CD14-positive monocyte (primary cell): ENCODE data around the gene KIF1A. TPM values are rescaled to one million over a fixed set of nuclear protein-coding genes. Genes with fewer than 3 reads are reported as not detected.

Source experiments
- DNase-seq, 3 donors: peaks; one replicate each; pipeline ENCODE4 v3.0.0-alpha.2; 2011 to 2022
- H2AFZ ChIP-seq: 2 replicates; pipeline ENCODE4 v1.6.0; 2012; ENCODE audit warnings: mild to moderate bottlenecking, low read depth, low read length, inconsistent platforms; ENCODE audit not compliant: insufficient read depth, poor library complexity, severe bottlenecking
- H3K27ac ChIP-seq, 2 donors: 1 replicate in 1 of 2; 2 replicates in 1 of 2; pipeline ENCODE4 v1.5.1; 2012 to 2013; ENCODE audit warnings: low read length in 2 of 2, control low read depth in 1 of 2, inconsistent platforms in 1 of 2, low read depth in 1 of 2, mild to moderate bottlenecking in 1 of 2
- H3K27me3 ChIP-seq, 2 donors: one replicate each; pipeline versions ENCODE4 v1.6.0 to v1.6.1; 2011 to 2013; ENCODE audit warnings: low read length in 2 of 2; ENCODE audit not compliant: control insufficient read depth in 2 of 2, insufficient read depth in 2 of 2
- H3K36me3 ChIP-seq, 2 donors: replicated peaks in 1 of 2; 1 replicate in 1 of 2; 2 replicates in 1 of 2; pipeline versions ENCODE4 v1.5.1 to v1.6.1; 2012 to 2013; ENCODE audit warnings: low read length in 2 of 2, control low read depth in 1 of 2, inconsistent platforms in 1 of 2, mild to moderate bottlenecking in 1 of 2; ENCODE audit not compliant: insufficient read depth in 2 of 2, control insufficient read depth in 1 of 2
- H3K4me1 ChIP-seq, 2 donors: 1 replicate in 1 of 2; 2 replicates in 1 of 2; pipeline versions ENCODE4 v1.5.1 to v1.6.1; 2012 to 2013; ENCODE audit warnings: low read length in 2 of 2, control low read depth in 1 of 2, inconsistent platforms in 1 of 2, mild to moderate bottlenecking in 1 of 2, moderate library complexity in 1 of 2; ENCODE audit not compliant: insufficient read depth in 2 of 2, control insufficient read depth in 1 of 2
- H3K4me2 ChIP-seq: replicated peaks from 2 replicates; pipeline ENCODE3; 2012; ENCODE audit warnings: low read length, moderate library complexity, mild to moderate bottlenecking; ENCODE audit not compliant: poor library complexity, severe bottlenecking; ENCODE audit errors: extremely low read depth
- H3K4me3 ChIP-seq, 3 experiments: fragments of 200-600 bp in 1 of 3; sonication (generic) in 1 of 3; replicated peaks in 1 of 3; 1 replicate in 2 of 3; 2 replicates in 1 of 3; pipeline ENCODE4 v1.5.1; 2011 to 2013; ENCODE audit warnings: low read length in 3 of 3, mild to moderate bottlenecking in 3 of 3, control low read depth in 2 of 3, low read depth in 2 of 3, inconsistent platforms in 1 of 3, moderate library complexity in 1 of 3
- H3K79me2 ChIP-seq: 2 replicates; pipeline ENCODE4 v1.6.0; 2012; ENCODE audit warnings: mild to moderate bottlenecking, control low read depth, inconsistent platforms, low read length, moderate library complexity; ENCODE audit not compliant: insufficient read depth
- H3K9ac ChIP-seq: 2 replicates; pipeline ENCODE4 v1.6.0; 2017; ENCODE audit warnings: low read length, mild to moderate bottlenecking; ENCODE audit not compliant: insufficient read depth, poor library complexity, severe bottlenecking
- H3K9me3 ChIP-seq, 2 donors: replicated peaks in 1 of 2; 1 replicate in 1 of 2; 2 replicates in 1 of 2; pipeline versions ENCODE4 v1.5.1 to v1.6.1; 2012 to 2013; ENCODE audit warnings: low read length in 2 of 2, control low read depth in 1 of 2; ENCODE audit not compliant: control insufficient read depth in 1 of 2, insufficient read depth in 1 of 2
- H4K20me1 ChIP-seq: 2 replicates; pipeline ENCODE4 v1.6.0; 2012; ENCODE audit warnings: mild to moderate bottlenecking, low read length, control low read depth, moderate library complexity; ENCODE audit not compliant: insufficient read depth
- H3K27ac Mint-ChIP-seq, 7 donors: one replicate each; pipeline ENCODE4 v1.8.0; 2020; ENCODE audit warnings: mild to moderate bottlenecking in 7 of 7, mixed read lengths in 7 of 7, moderate library complexity in 6 of 7, inconsistent platforms in 2 of 7
- H3K27me3 Mint-ChIP-seq, 3 donors: one replicate each; pipeline ENCODE4 v1.8.0; 2021 to 2022; ENCODE audit warnings: low read depth in 3 of 3, mild to moderate bottlenecking in 3 of 3, mixed read lengths in 3 of 3, moderate library complexity in 3 of 3, inconsistent platforms in 1 of 3
- H3K36me3 Mint-ChIP-seq, 2 donors: one replicate each; pipeline ENCODE4 v1.8.0; 2020; ENCODE audit warnings: mixed read lengths in 2 of 2, inconsistent platforms in 1 of 2, mild to moderate bottlenecking in 1 of 2
- H3K4me1 Mint-ChIP-seq: one replicate; pipeline ENCODE4 v1.8.0; 2020; ENCODE audit warnings: mild to moderate bottlenecking, mixed read lengths
- H3K4me3 Mint-ChIP-seq, 2 donors: one replicate each; pipeline ENCODE4 v1.8.0; 2020; ENCODE audit warnings: mild to moderate bottlenecking in 2 of 2, mixed read lengths in 2 of 2, moderate library complexity in 1 of 2
- H3K9me3 Mint-ChIP-seq, 7 donors: one replicate each; pipeline ENCODE4 v1.8.0; 2020 to 2022; ENCODE audit warnings: mixed read lengths in 7 of 7, mild to moderate bottlenecking in 6 of 7, moderate library complexity in 6 of 7, inconsistent platforms in 2 of 7
- CTCF ChIP-seq: fragments of 200-600 bp; IDR thresholded peaks from one replicate; pipeline ENCODE4 v1.8.0; 2022; ENCODE audit warnings: antibody characterized with exemption, mild to moderate bottlenecking
- WGBS: methylation state at CpG from one replicate; pipeline ENCODE4 v1.1.5; 2013; ENCODE audit warnings: missing lambda C conversion rate; ENCODE audit not compliant: insufficient coverage; 5-methylcytosine and 5-hydroxymethylcytosine counted together
- intact Hi-C, 2 donors: fragments of 100-400 bp; cut with micrococcal nuclease; formaldehyde crosslinking; loops; one replicate each; pipeline versions ENCODE4 v1.15.0 to v1.15.1; 2023
- polyA plus RNA-seq, 3 donors: library from polyadenylated mRNA; depleted of rRNA in 1 of 3; unstranded in 2 of 3; stranded (reverse) in 1 of 3; fragments of 300-500 nt in 2 of 3; fragments of >200 nt in 1 of 3; fragmentation: Illumina TruSeq in 2 of 3; gene quantifications; 1 replicate in 2 of 3; 2 replicates in 1 of 3; pipeline ENCODE4 v1.2.3, GENCODE V29; 2012 to 2021

The KIF1A gene
- polyA plus RNA-seq, 3 donors, result not detected

GRCh38 chr2:240809276-240809675 is 10.7 kb downstream of the KIF1A start:
- no peak overlapping the region for H3K4me3 Mint-ChIP-seq
- peaks cover 17 to 28% (median 20%) of the 10 kb centered on the region in 3 donors for H3K27me3 Mint-ChIP-seq
- no peak for DNase-seq
- TF ChIP-seq CTCF, result no peak
- no peaks in the 10 kb centered on the region for H3K4me1 Mint-ChIP-seq
- H2AFZ ChIP-seq, result no peak overlapping the region
- peaks cover 15 to 28% of the 10 kb centered on the region in 2 donors for H3K9me3 ChIP-seq
- peaks cover 18 to 34% (median 29%) of the 10 kb centered on the region in 7 donors for H3K9me3 Mint-ChIP-seq
- no peak overlapping the region for H3K4me2 ChIP-seq
- H4K20me1 ChIP-seq, result no peaks in the 10 kb centered on the region
- no peaks in the 10 kb centered on the region for H3K36me3 Mint-ChIP-seq
- peaks cover 4 to 7% of the 10 kb centered on the region in 2 donors for H3K27me3 ChIP-seq
- H3K27ac Mint-ChIP-seq, result no peak overlapping the region
- no peak overlapping the region for H3K4me3 ChIP-seq
- H3K27ac ChIP-seq, result no peak overlapping the region
- H3K79me2 ChIP-seq, result no peaks in the 10 kb centered on the region
- H3K4me1 ChIP-seq, result no peaks in the 10 kb centered on the region
- no peak overlapping the region for H3K9ac ChIP-seq
- 76% methylated on average over 4 of the region's 9 CpGs for WGBS
- intact Hi-C loops, result no loop called here
- H3K36me3 ChIP-seq, result no peaks in the 10 kb centered on the region

- peaks cover 7 to 9% of the 10 kb centered on the region in 2 donors for H3K27me3 ChIP-seq
- H3K36me3 ChIP-seq, result no peaks in the 10 kb centered on the region
- H3K4me3 ChIP-seq, result no peak overlapping the region
- no peaks in the 10 kb centered on the region for H3K4me1 ChIP-seq
- no peaks in the 10 kb centered on the region for H3K4me1 Mint-ChIP-seq
- TF ChIP-seq CTCF, result no peak
- H3K4me2 ChIP-seq, result no peak overlapping the region
- H3K4me3 Mint-ChIP-seq, result no peak overlapping the region
- H3K27me3 Mint-ChIP-seq, result peaks cover 20 to 34% (median 21%) of the 10 kb centered on the region in 3 donors
- no peak overlapping the region for H2AFZ ChIP-seq
- H4K20me1 ChIP-seq, result no peaks in the 10 kb centered on the region
- H3K9me3 ChIP-seq, result peaks cover 0 to 5% of the 10 kb centered on the region in 2 donors
- 100% methylated on average over 1 of the region's 2 CpGs for WGBS
- DNase-seq, result no peak
- H3K9ac ChIP-seq, result no peak overlapping the region
- no peaks in the 10 kb centered on the region for H3K36me3 Mint-ChIP-seq
- intact Hi-C loops, result no loop called here
- no peak overlapping the region for H3K27ac Mint-ChIP-seq
- H3K27ac ChIP-seq, result no peak overlapping the region
- H3K79me2 ChIP-seq, result no peaks in the 10 kb centered on the region
- H3K9me3 Mint-ChIP-seq, result peaks cover 0 to 10% (median 2%) of the 10 kb centered on the region in 7 donors
Measured at GRCh38 chr2:240806459-240806858, 13.6 kb downstream of the KIF1A start.
